Keratinocyte (primary cell): Measurements from ENCODE around the gene SMG6.

Experiments used
- EZH2 ChIP-seq: IDR thresholded peaks from one replicate; pipeline ENCODE4 v1.6.1; 2012; ENCODE audit warnings: inconsistent platforms, mild to moderate bottlenecking, low read length, moderate library complexity
- TF ChIP-seq, protein P1 (sequence below), 3 experiments: IDR thresholded peaks in 1 of 3; conservative IDR thresholded peaks in 1 of 3; optimal IDR thresholded peaks in 1 of 3; 2 replicates in 2 of 3; 3 replicates in 1 of 3; pipeline versions ENCODE3 to v1.5.1; 2011; ENCODE audit warnings: low read length in 3 of 3, mild to moderate bottlenecking in 3 of 3, moderate library complexity in 2 of 3, control low read depth in 1 of 3, inconsistent platforms in 1 of 3; ENCODE audit not compliant: insufficient read depth in 2 of 3; ENCODE audit errors: extremely low read depth in 1 of 3

DNA sequence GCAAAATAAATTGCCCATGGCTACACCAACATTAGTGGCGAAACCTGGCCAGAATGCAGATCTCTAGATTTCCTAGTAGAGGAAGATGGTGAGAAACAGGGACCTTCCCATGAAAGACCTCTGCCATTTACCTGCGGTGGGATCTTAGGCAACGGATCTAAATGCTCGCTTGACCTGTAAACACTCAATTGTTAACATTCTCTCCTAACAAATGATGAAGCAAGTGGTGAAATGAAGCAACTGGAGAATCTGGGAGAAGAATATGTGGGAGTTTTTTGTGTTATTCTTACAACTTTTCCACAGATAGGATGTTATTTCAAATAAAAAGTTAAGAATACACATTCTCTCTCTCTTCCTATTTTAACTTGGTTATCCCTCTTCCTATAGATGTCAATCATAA, 56.6 kb downstream of the SMG6 start:
- TF ChIP-seq, protein P1, sequence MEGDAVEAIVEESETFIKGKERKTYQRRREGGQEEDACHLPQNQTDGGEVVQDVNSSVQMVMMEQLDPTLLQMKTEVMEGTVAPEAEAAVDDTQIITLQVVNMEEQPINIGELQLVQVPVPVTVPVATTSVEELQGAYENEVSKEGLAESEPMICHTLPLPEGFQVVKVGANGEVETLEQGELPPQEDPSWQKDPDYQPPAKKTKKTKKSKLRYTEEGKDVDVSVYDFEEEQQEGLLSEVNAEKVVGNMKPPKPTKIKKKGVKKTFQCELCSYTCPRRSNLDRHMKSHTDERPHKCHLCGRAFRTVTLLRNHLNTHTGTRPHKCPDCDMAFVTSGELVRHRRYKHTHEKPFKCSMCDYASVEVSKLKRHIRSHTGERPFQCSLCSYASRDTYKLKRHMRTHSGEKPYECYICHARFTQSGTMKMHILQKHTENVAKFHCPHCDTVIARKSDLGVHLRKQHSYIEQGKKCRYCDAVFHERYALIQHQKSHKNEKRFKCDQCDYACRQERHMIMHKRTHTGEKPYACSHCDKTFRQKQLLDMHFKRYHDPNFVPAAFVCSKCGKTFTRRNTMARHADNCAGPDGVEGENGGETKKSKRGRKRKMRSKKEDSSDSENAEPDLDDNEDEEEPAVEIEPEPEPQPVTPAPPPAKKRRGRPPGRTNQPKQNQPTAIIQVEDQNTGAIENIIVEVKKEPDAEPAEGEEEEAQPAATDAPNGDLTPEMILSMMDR (optimal IDR thresholded peaks at IDR 0.05 in 1 of 3, IDR thresholded peaks at IDR 0.05 in 1 of 3, conservative IDR thresholded peaks at IDR 0.05 in 1 of 3; ENCODE audit: extremely low read depth in 1 of 3, insufficient read depth in 2 of 3, low read length in 3 of 3), result no peak
- TF ChIP-seq EZH2, result no peak
